Stimulated activated CD8-positive, alpha-beta memory T cell treated with anti-CD3 and anti-CD28 coated beads, Interleukin-12 subunit alpha, Interleukin-12 subunit beta, amount 100 ng/mL, for 24 hours (primary cell): ENCODE measurements around the gene GRIP1.

Experiments used
- DNase-seq: peaks from one replicate; pipeline ENCODE4 v3.0.0-alpha.2; 2020; ENCODE audit errors: extremely low read depth

GRIP1 gene

GRCh38 chr12:66600903-66601302 lies 78.0 kb downstream of the GRIP1 start:
- DNase-seq: no peak

DNA sequence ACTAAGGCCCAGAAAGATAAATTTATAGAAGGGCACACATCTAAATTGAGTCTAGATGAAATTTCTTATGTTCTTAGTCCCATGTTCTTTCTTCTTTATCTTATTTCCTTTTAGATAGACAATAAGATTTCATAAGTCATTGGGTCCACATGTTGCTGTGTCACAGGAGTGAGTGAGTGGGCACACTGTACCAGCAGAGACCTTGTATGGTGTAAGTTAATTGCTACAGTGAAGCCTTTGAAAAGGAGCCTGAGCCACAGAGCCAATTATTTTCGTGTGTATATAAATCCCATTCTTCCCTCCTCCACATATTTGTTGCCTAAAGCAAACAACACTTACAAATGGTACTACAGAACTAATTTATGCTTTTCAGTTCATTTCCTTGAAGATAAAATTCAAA lies 79.1 kb downstream of the GRIP1 start:
- DNase-seq: no peak

GRCh38 chr12:66598608-66599007 lies 80.3 kb downstream of the GRIP1 start:
- DNase-seq: no peak

- no peak for DNase-seq
Observed at GRCh38 chr12:66598079-66598478, 80.8 kb downstream of the GRIP1 start.

- no peak for DNase-seq
Observed at GRCh38 chr12:66596199-66596598, 82.7 kb downstream of the GRIP1 start.

DNA sequence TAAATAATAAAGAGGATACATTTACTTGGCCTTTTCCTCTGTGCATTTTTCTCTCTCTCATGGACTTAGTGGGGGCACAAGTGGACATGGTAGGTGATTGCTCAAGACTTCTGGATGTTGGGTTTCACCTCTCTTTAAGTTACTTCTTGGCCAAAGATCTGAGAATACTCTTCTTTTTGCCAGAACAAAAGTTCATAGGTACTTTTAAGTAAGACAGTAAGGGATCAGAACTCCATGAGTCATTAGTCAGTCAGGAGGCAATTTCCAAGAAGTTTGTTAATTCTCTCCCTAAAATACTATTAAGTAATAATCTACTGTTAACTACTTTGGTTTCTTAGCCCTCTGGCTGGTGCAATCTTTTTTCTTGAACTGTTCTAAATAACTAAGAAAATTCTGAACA lies 84.2 kb downstream of the GRIP1 start:
- DNase-seq: no peak

DNA sequence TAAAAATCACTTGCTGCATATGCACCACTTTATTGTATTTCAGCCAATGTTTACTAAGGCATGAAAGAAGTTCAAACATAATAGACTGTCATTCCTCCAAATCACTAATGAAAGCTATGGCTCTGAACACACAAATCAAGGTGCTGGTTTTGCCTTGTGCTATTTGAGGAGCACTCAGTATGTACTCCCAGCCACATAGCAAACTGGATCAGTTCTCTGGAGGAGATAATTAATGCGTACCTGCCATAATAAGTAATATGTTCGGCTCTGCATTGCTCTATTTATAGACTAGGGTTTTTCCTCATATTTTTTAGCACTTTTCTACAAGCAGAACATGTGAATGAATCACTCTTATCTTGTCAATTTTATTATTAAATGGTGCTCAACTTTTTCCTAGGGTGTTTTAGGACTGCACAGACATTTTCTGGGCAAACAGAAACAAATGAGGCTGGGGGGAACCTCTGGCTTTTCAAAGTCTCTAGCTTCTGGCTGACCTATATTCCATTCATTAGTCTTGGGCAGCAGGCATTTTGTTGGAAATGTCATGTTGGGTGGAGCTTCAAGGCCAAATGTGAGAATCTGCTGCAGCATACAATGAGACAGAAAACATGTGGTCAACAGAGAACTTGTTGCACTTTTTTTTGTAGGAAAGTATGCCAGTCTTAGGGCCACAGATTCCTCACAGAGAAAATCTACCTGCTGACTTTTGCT lies 88.4 kb downstream of the GRIP1 start:
- DNase-seq: no peak

GRCh38 chr12:66589095-66589494 lies 89.8 kb downstream of the GRIP1 start:
- no peak for DNase-seq

GRCh38 chr12:66587912-66588311 lies 91.0 kb downstream of the GRIP1 start:
- no peak for DNase-seq

- no peak for DNase-seq
Observed at GRCh38 chr12:66584673-66585072, 94.2 kb downstream of the GRIP1 start.

- no peak for DNase-seq
Observed at GRCh38 chr12:66573605-66574004, 105.3 kb downstream of the GRIP1 start.

DNA sequence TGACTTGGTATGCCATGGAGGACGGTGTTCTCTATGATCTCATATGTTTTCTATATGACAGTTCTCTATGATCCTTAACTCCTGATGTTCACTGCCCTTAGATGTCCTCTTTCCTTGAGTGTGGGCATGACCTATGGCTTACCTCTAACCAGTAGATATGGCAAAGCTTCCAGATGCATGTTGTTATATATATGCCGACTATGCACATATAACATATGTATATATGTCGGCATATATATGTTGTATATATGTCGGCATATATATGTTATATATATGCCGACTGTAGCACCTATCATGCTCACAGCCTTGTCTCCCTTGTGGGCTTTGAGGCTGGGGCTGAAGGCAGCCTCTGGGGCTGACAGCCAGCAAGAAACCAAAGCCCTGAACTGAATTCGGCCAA lies 106.0 kb downstream of the GRIP1 start:
- no peak for DNase-seq

- no peak for DNase-seq
Observed at GRCh38 chr12:66571361-66571915, 107.4 kb downstream of the GRIP1 start.

GRCh38 chr12:66563220-66563619 lies 115.7 kb downstream of the GRIP1 start:
- DNase-seq: no peak

- no peak for DNase-seq
Observed at GRCh38 chr12:66555113-66555512, 123.8 kb downstream of the GRIP1 start.

DNA sequence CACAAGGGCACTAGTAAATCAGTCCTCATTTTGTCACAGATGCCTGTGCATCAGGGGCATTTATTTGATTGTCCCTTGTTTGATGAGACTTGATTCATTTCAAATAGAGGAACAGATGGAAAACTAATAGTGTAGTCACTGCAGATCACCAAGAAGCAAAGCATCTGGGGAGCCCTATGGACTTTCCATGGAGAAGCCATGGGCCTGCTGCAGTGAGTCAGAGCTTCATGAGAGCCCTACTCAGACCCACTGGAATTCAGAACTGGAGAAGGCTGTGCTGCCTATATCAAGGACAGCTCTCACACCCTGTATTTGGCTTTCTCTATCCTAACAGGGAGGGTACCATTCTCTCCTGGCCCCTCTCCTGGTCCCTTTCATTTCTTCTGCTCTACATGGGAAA lies 126.2 kb downstream of the GRIP1 start:
- no peak for DNase-seq

DNA sequence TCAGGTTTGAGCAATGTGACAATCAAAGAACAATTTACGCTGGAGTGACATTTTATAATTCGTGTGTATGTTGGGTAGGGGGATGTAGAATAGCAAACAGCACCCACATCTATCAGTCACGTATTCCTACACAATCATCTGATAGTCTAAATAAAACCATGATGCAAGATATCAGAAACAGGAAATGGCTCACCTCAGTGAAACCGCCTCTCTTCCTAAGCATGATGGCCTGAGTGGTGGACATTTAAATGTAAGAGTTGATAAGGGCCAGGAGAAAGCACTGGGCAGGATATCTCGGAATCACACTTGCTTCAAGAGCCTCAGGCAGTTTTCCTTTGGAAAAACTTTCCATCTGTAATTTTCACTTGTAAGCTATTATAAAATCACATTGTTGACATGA lies 128.2 kb downstream of the GRIP1 start:
- DNase-seq: no peak

- no peak for DNase-seq
Observed at GRCh38 chr12:66549050-66549389, 129.9 kb downstream of the GRIP1 start.

DNA sequence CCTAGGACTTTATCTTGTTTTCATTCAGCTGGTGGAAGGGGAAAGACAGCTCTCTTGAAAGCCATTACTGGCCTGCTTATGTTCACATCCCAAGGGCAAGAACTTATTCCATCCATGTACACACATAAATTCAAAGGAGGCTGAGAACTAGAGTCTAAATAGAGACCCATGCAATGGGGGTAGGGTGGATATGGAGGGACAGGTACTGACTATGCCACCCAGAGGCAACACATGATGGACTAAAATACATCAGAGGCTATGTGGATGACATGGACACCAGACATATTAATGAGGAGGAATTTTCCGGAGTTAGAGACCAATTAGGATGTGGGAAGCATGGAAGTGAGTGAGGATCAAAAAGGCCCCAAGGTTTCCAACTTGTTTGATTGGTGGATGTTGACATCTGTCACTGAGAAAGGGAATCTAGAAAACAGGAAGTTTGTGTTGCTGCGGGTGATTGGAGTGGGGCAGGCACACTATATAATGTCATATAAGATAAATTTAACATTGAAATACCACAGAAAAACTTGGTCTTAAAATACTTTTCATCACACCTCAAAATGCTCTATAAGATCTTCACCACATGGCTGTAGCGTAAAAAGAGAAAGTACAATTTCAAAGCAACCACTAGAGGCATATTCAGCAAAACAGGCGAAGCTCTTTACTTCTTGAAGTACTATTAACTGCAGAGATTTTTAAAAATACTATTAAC lies 130.4 kb downstream of the GRIP1 start:
- DNase-seq: no peak

DNA sequence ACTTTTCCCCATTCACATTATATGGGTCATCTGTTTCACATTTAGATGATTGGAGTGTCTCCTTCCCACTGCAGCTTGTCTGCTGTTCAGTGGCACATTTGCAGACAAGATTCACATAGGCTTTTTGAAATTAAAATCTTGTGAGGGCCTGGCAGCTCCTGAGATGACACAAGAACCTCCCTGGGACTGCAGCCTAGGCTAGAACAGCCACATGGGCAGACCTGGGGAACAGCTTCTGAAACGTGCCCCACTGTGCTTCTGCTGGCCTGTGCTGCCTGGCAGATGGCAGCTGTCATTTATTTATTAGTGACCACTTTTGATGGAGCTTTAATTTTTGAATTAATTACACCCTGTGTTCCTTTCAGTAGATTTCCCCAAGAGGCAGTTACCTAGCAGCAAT lies 137.4 kb downstream of the GRIP1 start:
- DNase-seq: no peak

DNA sequence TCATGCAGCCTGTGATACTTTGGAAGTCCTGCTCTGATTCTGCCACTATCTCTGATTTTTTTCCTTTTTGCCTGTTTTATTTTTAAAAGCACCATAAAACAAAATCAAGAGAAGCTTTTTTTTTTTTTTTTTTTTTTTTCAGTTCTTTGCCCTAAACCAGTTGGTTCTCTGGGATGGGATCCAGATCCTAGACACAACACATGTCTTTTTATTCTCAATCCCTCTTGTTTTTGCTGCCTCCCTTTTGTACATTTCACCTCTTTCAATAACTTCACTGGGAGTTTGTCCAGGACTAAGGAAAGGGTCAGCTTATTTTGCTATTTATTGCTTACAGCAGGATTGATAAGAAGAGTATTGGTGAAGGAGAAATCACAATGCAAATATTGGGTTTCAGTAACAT lies 139.4 kb downstream of the GRIP1 start:
- no peak for DNase-seq

GRCh38 chr12:66538970-66539369 lies 139.9 kb downstream of the GRIP1 start:
- DNase-seq: no peak

GRCh38 chr12:66537876-66538275 lies 141.0 kb downstream of the GRIP1 start:
- no peak for DNase-seq
